Middle frontal gyrus (tissue), 1 donor: Measurements from ENCODE around the gene ZFP91.

ENCODE experiments used
- DNase-seq: peaks from one replicate; pipeline ENCODE4 v3.0.0-alpha.2; 2015; ENCODE audit warnings: low spot score; ENCODE audit errors: extremely low spot score

Gene ZFP91

GRCh38 chr11:58626934-58627483, 48.1 kb downstream of the ZFP91 start:
- DNase-seq, result no peak

- DNase-seq, result no peak
Measured at GRCh38 chr11:58628446-58628845, 49.6 kb downstream of the ZFP91 start.

- no peak for DNase-seq
Measured at GRCh38 chr11:58629857-58630256, 51.0 kb downstream of the ZFP91 start.

- DNase-seq, result no peak
Measured at GRCh38 chr11:58631378-58631777, 52.5 kb downstream of the ZFP91 start.

- no peak for DNase-seq
Measured at GRCh38 chr11:58632510-58632909, 53.6 kb downstream of the ZFP91 start.

- DNase-seq, result no peak
Measured at GRCh38 chr11:58636587-58636986, 57.7 kb downstream of the ZFP91 start.

GRCh38 chr11:58637371-58637770, 58.5 kb downstream of the ZFP91 start:
- DNase-seq, result no peak

- no peak for DNase-seq
Measured at GRCh38 chr11:58639103-58639502, 60.2 kb downstream of the ZFP91 start.

GRCh38 chr11:58639669-58640068, 60.8 kb downstream of the ZFP91 start:
- DNase-seq, result no peak

- DNase-seq, result no peak
Measured at GRCh38 chr11:58640386-58641023, 61.6 kb downstream of the ZFP91 start.

GRCh38 chr11:58641341-58641740, 62.5 kb downstream of the ZFP91 start:
- DNase-seq, result no peak

GRCh38 chr11:58641803-58642581, 63.1 kb downstream of the ZFP91 start:
- DNase-seq, result no peak

- DNase-seq, result no peak
Measured at GRCh38 chr11:58645854-58646253, 67.0 kb downstream of the ZFP91 start.

- no peak for DNase-seq
Measured at GRCh38 chr11:58647141-58647699, 68.4 kb downstream of the ZFP91 start.

GRCh38 chr11:58647866-58648265, 69.0 kb downstream of the ZFP91 start:
- DNase-seq, result no peak

- no peak for DNase-seq
Measured at GRCh38 chr11:58649623-58650022, 70.8 kb downstream of the ZFP91 start.

GRCh38 chr11:58650496-58650895, 71.6 kb downstream of the ZFP91 start:
- DNase-seq, result no peak

- DNase-seq, result no peak
Measured at GRCh38 chr11:58652726-58653280, 73.9 kb downstream of the ZFP91 start.

- peak; percentile 50 for DNase-seq
Measured at GRCh38 chr11:58654079-58654907, 75.4 kb downstream of the ZFP91 start.

GRCh38 chr11:58654908-58655296, 76.0 kb downstream of the ZFP91 start:
- no peak for DNase-seq

GRCh38 chr11:58656348-58656747, 77.5 kb downstream of the ZFP91 start:
- no peak for DNase-seq
